GM11168 (cell line): Measurements from ENCODE around the gene JPH3.
"Not testable (repeated sequence)": the region's sequence is repeated elsewhere in the genome, so short reads cannot be mapped to it uniquely, and the experiment has no call there.

Experiments used
- in situ Hi-C: fragments of 300-500 bp; cut with MboI; formaldehyde crosslinking; loops from one replicate; pipeline ENCODE4 v1.12.0; 2022; ENCODE audit warnings: low sequenced_read_pairs; ENCODE audit not compliant: unreplicated experiment

Gene JPH3

DNA sequence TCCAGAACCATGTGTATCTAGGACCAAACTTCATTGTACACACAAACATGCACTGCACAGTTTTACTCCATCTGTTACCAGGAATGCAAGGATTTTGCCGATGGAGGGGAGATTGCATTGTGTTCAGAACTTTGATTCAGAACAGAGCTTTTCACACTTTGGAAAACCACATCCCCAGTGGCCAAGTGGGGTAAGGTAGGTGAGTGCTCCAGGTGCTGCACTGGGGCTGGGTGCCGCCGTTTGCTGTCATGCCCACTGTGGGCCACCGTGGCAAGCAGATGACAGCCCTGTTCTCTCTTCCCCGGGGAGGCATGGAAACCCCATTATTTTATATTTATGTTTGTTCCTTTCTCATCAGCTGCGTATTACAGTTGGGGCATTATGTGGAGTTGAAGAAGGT lies 29.3 kb upstream of the JPH3 start:
- in situ Hi-C loops, result no loop called here

DNA sequence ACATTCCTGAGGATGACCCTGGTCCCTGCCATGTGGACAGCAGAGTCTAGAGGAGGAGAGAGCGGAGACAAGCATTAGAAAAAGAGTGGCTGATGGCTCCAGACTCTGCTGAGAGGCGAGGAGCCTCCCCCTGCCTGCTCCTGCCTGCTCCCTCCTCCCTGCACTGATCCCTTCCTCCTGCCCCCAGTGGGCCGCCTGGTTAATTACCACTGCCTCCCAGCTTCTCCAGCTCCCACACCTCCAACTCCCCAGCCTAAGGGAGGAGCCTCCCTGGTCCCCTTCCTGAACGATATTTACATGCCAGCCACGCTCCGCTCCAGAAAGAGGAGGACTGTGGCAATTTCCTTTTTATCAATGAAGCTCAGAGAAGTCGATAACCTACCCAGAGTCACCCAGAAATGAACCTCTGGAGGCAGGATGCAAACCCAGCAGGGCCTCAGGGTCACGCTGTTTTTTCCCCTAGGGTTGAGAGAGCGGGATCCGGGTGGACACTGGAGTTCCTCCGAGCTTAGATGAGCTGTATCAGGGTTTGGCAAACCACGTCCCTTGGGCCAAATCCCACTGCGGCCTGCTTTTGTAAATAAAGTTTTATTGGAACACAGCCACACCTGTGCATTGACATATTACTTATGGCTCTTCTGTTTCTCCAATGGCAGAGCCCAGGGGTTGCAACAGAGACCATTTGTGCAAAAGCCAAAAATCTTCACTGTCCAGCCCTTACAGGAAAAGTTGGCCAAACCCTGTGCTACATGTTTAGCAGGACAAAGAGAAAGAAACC lies 27.1 kb upstream of the JPH3 start:
- in situ Hi-C loops, result no loop called here

DNA sequence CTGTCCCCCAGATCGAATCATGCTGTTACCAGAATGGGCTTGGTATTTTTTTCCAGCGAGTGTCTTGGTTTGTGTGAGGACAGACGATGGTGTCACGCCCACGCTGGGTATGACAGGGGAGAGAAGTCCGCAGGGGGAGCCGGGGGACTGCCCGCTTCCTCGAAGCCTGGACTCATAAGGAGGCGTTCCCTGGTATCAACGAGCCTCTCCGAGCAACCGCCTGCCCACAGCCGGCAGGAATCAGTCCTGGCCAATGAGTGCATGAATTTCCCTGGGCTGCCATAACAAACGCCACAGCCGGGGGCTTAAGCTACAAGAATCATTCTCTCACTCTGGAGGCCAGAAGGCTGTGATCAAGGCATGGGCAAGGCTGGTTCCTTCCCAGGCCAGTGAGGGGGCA lies 26.1 kb upstream of the JPH3 start:
- in situ Hi-C loops, result no loop called here

DNA sequence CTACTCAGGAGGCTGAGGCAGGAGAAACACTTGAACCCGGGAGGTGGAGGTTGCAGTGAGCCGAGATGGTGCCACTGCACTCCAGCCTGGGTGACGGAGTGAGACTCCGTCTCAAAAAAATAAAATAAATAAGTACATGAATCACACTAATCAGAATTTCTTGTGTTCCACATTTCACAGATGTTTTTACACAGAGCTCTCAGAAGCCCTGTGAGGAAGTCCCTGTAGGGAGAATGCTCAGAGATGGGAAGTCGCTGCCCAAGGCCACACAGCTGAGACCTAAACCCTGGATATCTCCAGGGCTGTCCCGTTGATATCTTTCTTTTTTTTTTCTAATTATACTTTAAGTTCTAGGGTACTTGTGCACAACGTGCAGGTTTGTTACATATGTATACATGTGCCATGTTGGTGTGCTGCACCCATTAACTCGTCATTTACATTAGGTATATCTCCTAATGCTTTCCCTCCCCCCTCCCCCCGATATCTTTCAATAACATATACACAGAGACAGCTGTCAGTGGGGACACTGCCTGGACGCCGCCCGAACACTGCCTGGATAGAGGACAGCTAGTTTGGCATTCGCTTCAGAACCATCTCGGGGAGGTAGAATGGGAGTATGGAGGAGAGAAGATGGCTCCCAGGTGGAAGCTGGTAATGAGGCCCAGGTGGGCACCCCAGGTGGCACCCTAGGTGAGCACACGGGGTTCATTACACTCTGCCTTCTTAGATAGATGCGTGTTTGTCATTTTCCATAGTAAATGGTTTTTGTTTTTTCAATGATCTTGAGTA lies 24.0 kb upstream of the JPH3 start:
- in situ Hi-C loops, result not testable (repeated sequence)

DNA sequence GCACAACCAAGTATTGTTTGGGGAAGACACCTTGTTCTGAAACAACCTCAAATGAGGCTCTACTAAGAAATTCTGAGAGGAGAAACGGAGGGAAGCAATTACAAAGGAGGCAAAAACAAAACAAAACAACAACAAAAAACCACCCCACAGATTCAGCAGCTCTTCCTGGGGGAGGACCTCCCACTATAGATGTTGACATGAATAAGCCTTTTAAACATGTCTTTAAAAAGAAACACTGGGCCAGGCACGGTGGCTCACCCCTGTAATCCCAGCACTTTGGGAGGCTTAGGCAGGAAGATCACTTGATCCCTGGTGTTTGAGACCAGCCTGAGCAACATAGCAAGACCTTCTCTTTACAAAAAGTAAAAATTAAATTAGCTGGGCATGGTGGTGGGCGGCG lies 22.6 kb upstream of the JPH3 start:
- in situ Hi-C loops, result no loop called here

DNA sequence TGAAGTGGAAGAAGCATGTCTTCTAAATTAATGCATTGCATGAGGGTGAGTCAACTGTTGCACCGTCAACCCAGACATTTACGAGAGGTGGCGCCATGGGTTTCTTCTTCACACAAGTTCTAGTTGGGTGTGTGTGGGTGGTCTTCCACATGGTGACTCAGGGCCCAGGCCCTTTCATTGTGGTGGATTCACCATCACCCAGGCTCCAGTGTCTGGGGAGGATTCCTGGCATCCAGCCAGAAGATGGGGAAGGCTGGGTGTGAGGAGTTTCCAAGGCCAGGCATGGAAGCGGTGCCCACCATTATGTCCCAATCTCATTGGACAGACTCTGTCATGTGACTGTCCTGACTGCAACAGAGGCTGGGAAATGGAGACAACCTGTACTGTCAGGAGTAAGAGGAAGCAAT lies 21.4 kb upstream of the JPH3 start:
- in situ Hi-C loops, result no loop called here

DNA sequence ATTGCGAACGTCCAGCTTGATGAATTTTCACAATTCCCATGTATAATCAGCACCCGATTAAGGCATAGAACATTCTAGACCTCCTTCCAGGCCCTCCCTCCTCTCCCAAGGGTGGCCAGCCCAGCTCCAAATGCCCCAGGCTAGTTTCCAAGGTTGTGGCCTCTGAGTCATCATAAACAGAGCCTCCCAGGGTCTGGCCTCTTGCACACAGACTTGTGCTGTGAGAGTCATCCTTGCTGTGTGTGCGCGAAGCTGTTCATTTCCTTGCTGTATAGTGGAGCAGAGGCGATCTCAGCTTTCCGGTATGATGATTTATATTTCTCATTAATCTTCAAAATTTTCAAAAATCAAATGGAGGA lies 20.5 kb upstream of the JPH3 start:
- in situ Hi-C loops, result no loop called here

DNA sequence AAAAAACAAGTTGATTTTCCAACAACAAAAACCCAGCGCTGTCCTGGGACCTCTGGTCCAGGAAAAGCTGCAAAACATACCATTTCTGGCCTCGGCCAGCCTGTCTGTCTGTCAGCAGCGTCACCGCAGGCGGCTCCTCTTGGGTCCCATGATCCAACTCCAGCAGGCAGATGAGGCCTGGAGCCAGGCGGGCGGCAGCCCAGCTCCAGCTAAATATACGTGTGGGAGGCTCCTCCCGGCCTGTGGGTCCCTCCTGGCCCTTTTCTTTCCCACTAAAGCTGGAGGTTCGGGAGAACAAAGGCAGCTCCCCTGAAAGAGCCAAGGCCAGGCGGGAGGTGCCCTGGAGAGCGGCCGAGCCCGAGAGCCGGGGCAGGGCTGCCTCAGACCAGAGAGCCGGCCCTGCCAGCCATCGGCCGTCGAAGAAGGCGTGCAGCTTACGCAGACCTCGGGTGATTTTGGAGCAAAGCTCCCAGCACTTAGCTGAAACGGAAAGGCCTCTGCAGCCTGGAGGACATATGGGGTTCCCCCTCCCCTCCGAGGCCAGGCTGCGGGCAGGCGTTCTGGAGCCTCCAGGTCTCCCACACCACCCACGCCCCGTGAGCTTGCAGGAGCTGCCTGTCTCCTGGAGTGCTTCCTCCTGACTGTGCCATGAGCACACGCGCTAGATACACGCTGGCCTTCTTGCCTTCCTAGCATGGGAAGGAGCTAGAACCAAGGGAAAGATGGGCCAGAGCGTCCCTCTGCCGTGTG lies 19.9 kb upstream of the JPH3 start:
- in situ Hi-C loops, result no loop called here

DNA sequence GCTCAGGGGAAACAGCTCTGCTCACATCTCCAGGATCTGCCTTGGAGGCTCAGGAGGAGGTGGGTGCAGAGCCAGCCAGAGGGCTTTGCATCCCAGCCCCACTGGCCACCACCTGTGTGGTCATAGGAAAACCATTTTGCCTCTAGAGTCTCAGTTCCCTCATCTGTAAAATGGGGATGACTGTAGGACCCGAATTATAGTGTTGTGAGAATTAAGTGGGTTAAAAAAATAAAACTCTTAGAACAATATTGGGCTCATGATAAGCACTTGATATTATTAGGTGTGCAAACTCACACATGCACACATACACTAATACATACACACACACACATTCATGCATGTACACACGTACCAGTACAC lies 19.4 kb upstream of the JPH3 start:
- in situ Hi-C loops, result no loop called here

DNA sequence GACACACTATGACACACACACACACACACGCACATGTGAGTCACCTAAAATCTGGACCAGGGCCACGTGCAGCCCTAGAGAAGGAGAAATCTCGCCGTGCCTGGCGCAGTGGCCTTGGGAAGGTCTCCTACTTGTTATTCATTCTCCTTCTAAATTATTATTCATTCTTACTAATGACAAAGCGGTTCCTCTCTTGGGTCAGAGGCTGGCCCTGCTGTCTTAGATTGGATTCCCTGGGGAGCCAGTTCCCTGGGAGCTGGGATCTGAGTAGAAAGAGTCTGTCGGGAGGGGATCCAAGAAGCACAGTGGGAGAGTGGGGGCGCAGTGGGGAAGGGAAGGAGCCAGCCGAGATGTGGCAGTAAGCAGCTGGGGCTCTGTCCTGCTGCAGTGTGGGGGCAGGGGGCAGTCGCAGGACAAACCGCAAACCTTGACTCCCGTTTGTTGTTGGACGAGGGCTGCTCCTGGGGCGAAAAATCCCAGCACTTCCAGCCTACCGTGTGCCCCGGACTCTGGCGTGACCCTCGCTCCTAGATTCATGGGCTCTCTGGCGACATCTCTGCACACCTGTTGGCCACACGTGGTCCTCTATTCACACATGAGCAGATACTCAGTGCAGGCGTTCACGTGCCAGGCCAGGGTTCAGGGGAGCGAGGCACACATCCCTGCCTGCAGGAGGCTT lies 18.7 kb upstream of the JPH3 start:
- in situ Hi-C loops, result no loop called here

DNA sequence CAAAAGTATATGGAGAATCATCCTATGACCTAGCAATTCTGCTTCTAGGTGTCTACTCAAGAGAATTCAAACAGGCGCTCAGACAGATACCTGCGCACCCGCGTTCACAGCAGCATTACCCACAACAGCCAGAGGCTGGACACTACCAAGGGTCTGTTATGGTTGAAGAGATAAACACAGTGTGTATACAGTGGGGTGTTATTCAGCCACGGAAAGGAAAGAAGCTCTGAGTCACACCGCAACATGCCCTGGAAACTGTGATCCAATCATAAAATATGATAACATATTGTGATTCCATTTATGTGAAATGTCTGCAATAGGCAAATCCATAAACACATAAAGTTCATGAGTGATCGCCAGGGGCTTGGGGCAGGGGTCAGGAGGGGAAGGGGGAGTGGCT lies 18.0 kb upstream of the JPH3 start:
- in situ Hi-C loops, result no loop called here

DNA sequence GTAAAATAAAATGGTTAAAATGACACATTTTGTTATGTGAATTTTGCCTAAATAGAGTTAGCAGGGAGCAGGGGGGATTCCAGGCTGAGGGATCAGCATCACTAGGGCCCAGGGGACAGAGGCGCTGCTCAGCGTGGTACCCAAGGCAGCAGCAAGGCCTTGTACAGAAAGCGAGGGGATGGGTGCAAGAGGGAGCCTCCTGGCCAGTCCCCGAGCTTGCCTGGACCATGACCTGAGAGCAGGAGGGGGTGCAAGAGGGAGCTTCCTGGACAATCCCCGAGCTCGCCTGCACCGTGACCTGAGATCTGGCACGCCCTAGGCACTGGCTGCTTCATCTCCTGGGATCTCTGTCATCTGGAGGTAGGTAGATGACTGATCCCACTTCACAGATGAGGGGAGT lies 17.3 kb upstream of the JPH3 start:
- in situ Hi-C loops, result no loop called here

DNA sequence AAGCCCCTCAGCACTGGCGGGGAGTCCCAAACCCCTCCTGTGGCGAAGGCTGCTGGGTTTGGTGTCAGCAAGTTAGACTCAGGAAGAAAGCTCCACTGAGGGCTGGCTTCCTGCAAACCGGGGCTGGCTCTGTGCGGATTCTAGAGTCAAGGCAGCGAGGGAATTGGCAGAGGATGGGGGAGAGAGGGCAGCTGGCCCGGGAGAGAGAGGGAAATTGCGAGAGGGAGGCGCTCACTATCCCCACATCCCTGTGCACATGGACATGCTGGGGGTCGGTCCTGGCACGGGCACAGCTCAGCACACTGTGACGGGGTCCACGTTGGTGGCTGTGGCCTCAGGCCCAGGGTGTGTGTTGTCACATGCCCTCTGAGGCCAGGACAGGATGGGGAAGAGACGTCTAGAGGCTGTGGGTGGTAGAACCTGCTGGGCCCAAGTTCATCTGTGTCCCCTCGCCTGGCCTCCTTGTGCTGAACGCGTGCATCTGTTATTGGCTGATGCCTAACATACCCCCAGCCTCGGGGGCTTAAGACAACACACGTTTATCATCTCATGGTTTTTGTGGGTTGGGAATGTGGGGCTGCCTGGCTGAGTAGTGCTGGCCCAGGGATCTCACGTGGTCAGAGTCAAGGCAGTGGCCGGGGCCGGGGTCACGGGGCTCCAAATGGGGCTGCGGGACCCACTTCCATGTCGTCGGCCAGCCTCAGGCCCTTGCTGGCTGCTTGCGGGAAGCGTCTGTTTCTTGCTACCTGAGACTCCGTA lies 16.7 kb upstream of the JPH3 start:
- in situ Hi-C loops, result no loop called here

DNA sequence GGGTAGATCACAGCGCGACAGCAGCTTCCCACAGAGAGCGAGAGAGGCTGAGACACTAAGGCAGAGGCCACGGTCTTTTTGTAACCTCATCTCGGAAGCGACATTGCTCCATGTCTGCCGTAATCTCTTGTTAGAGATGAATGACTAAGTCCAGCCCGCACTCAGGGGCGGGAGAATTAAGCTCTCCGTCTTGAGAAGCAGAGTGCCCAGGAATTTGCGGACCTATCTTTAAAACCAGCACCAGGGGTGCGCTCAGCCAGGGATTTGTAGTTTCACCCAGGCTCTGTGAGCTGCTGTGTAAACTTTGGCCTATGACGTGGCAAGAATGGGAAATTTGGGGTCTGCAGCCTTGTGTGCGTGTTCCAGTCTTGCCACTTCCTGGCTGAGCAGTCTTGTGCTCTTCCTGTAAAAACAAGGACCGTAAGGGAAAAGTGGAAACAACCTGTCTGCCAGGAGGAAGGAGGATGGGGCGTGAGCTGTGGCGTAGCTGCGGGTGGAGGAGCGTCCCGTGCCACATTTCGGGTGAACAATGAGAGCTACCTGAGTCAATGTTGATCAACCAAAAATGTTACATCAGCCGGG lies 16.0 kb upstream of the JPH3 start:
- in situ Hi-C loops, result no loop called here

DNA sequence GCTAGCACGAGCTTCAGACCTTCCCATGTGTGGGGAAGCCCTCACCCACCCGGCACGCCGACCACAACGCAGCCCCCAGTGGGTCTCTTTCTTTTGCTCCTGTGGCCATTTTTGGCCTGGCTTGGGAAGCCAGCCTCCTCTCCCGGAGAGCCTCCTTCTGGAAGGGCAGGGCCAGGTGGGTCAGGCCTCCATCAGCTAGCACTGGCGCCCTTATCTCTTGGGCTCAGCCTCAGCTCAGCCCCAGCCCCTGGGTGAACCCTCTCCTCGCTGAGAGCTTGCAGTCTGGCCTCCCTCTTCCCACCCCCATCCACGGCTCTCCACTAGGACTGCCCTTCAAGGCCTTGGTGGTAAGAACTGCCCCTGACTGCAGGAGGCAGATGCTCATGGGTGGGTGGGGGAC lies 14.7 kb upstream of the JPH3 start:
- in situ Hi-C loops, result no loop called here

DNA sequence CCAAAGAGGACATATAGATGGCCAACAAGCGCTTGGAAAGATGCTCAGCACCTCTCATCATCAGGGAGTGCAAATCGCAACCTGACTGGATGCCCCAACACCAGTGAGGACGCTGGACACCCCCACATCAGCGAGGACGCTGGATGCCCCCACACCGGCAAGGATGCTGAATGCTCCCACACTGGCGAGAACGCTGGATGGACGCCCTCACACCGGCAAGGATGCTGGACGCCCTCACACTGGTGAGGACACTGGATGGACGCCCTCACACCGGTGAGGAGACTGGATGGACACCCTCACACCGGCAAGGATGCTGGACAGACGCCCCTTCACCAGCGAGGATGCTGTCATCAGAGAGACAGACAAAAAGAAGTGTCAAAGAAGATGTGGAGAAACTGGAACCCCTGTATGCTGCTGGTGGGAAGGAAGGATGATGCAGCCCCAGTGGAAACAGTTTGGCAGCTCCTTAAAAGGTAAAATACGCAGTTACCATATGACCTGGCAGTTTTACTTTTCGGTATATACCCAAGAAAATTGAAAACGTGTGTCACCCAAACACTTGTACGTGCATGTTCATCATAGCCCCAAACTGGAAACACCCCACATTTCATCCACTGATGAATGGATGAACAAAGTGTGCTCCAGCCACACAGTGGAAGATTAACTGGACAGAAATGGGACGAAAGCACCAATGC lies 10.1 kb upstream of the JPH3 start:
- in situ Hi-C loops, result no loop called here

DNA sequence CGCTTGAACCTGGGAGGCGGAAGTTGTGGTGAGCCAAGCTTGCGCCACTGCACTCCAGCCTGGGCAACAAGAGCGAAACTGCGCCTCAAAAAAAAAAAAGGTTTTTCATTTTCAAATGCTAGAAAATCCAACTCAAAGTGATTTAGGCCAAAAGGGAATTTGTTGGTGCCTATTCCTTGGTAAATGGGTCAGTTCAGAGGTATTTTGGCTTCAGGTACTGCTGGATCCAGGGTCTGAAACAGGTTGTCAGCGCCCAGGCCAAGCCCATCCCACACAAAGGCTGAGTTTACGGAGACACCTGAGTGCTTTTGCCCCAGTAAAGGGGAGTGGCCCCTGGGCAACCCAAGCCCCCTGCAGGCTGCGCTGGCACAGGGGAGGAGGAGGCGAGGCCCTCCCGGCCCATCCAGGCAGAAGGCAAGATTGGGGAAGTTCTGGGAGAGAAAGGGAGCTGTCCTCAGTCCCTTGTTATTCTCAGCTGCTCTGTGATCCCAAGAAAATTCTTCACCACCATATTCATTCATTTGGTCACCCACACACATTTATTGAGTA lies 8.5 kb upstream of the JPH3 start:
- in situ Hi-C loops, result no loop called here

DNA sequence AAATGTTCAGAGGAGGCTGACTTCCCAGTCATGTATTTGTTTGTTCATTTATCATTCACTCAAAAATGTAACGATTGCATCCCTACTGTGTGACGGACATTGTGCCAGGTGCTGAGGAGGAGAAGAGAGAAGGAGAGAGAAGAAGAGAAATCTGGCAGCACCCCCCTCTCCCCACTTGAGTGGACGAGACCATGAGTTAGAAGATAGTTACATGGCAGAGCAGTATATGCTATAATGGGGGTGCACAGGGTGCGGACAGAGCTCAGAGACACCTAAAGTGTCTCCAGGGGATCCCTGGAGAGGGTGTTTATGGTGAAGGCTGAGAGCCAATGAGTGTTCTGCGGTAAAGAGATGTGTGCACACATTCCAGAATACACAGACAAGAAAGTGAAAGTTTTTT lies 6.6 kb upstream of the JPH3 start:
- in situ Hi-C loops, result no loop called here

DNA sequence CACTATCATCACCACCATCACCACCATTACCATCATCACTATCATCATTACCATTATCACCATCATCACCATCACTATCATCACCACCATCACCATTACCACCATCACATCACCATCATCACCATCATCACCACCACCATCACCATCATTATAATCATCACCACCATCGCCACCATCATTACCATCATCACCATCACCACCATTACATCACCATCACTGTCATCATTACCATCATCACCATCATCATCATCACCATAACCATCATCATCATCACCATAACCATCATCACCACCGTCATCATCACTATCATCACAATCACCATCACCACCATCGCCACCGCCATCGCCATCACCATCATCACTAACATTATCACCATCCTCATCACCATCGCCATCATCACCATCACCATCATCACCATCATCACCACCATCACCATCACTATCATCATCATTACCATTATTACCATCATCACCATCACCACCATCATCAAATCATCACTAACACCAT lies 4.9 kb upstream of the JPH3 start:
- in situ Hi-C loops, result no loop called here
